Tracheal epithelial cell (primary cell): Measurements from ENCODE around the gene FRMD7. TPM values are rescaled to one million over a fixed set of nuclear protein-coding genes. Genes with fewer than 3 reads are reported as not detected.

Source experiments
- total RNA-seq: library from RNA; depleted of rRNA; stranded (reverse); fragments of >200 nt; gene quantifications from 2 replicates; pipeline ENCODE4 v1.2.1, GENCODE V29; 2014

The FRMD7 gene, protein sequence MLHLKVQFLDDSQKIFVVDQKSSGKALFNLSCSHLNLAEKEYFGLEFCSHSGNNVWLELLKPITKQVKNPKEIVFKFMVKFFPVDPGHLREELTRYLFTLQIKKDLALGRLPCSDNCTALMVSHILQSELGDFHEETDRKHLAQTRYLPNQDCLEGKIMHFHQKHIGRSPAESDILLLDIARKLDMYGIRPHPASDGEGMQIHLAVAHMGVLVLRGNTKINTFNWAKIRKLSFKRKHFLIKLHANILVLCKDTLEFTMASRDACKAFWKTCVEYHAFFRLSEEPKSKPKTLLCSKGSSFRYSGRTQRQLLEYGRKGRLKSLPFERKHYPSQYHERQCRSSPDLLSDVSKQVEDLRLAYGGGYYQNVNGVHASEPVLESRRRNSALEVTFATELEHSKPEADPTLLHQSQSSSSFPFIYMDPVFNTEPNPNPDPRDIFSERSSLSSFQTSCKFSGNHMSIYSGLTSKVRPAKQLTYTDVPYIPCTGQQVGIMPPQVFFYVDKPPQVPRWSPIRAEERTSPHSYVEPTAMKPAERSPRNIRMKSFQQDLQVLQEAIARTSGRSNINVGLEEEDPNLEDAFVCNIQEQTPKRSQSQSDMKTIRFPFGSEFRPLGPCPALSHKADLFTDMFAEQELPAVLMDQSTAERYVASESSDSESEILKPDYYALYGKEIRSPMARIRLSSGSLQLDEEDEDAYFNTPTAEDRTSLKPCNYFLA
- not detected in 2 replicates for total RNA-seq

DNA sequence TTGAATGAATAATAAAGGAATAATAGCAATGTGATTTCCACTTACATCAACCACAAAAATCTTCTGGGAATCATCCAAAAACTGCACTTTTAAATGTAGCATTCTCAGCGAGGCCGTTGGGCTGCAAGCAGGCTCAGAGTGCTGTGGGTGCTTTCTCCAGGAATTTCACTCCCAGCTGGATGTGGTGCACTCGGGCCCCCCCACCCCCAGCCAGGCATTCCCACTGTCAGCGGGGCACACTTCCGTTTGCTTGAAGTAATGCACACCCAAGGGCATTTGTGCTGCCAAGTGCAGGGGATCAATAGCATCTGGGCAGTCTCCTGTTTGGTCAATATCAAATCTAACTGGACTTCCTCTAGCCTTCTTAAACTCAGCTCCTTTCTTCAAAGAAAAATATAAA, at the start of gene FRMD7:
Gene FRMD7 (minus strand): TSS at position 278 of the 400 bp plus-strand sequence. CDS start 176 bp downstream, at position 102.

Other genes starting within 250 kb of the FRMD7 start
- gene STK26, start 104.7 kb downstream of the FRMD7 start, total RNA-seq, result 51.6 and 60.7 TPM in 2 replicates
- 19.5 and 19.8 TPM in 2 replicates for gene RAP2C, start 91.4 kb upstream of the FRMD7 start, total RNA-seq